GM23338 (cell line): ENCODE results near the gene ANKRD45.

ENCODE experiments used
- CREB1 ChIP-seq: fragments of 250-450 bp; sonication (Bioruptor Pico); IDR thresholded peaks from 2 replicates; pipeline ENCODE4 v1.5.0; 2020; ENCODE audit warnings: low read depth, mild to moderate bottlenecking, moderate library complexity
- CTCF ChIP-seq, 2 experiments: fragments of 200-600 bp in 1 of 2; sonication (generic) in 1 of 2; conservative IDR thresholded peaks; 2 replicates each; pipeline versions ENCODE4 v1.5.1 to v1.6.1; 2016 to 2017; ENCODE audit warnings: antibody characterized with exemption in 2 of 2, low read depth in 2 of 2, mild to moderate bottlenecking in 2 of 2, moderate library complexity in 1 of 2
- EZH2 ChIP-seq: fragments of 200-600 bp; sonication (generic); IDR thresholded peaks from one replicate; pipeline ENCODE4 v1.8.0; 2017; ENCODE audit warnings: antibody characterized with exemption, mild to moderate bottlenecking, low read depth; ENCODE audit not compliant: unreplicated experiment
- EZH2phosphoT487 ChIP-seq: fragments of 200-600 bp; sonication (generic); IDR thresholded peaks from one replicate; pipeline ENCODE4 v1.8.1; 2018; ENCODE audit warnings: antibody characterized with exemption; ENCODE audit not compliant: unreplicated experiment
- JUNB ChIP-seq: IDR thresholded peaks from one replicate; pipeline ENCODE4 v1.6.1; 2016; ENCODE audit warnings: antibody characterized with exemption; ENCODE audit not compliant: unreplicated experiment
- NANOG ChIP-seq: IDR thresholded peaks from 2 replicates; pipeline ENCODE4 v1.6.1; 2016; ENCODE audit warnings: antibody characterized with exemption, borderline replicate concordance
- POLR2AphosphoS5 ChIP-seq: IDR thresholded peaks from 2 replicates; pipeline ENCODE4 v1.6.1; 2016; ENCODE audit warnings: antibody characterized with exemption, low read depth
- REST ChIP-seq: IDR thresholded peaks from one replicate; pipeline ENCODE4 v1.6.1; 2018; ENCODE audit warnings: antibody characterized with exemption; ENCODE audit not compliant: unreplicated experiment
- STAT1 ChIP-seq: IDR thresholded peaks from one replicate; pipeline ENCODE4 v1.6.1; 2016; ENCODE audit warnings: antibody characterized with exemption; ENCODE audit not compliant: unreplicated experiment
- ZNF114 ChIP-seq: fragments of 250-450 bp; sonication (Bioruptor Pico); IDR thresholded peaks from 2 replicates; pipeline ENCODE4 v1.5.0; 2020; ENCODE audit warnings: mild to moderate bottlenecking, moderate library complexity
- ZNF331 ChIP-seq: fragments of 250-450 bp; sonication (Bioruptor Pico); IDR thresholded peaks from 2 replicates; pipeline ENCODE4 v1.5.0; 2020; ENCODE audit warnings: low read depth, mild to moderate bottlenecking, moderate library complexity
- TF ChIP-seq, protein P1 (sequence below): IDR thresholded peaks from 2 replicates; pipeline ENCODE4 v1.6.1; 2016; ENCODE audit warnings: antibody characterized with exemption

DNA sequence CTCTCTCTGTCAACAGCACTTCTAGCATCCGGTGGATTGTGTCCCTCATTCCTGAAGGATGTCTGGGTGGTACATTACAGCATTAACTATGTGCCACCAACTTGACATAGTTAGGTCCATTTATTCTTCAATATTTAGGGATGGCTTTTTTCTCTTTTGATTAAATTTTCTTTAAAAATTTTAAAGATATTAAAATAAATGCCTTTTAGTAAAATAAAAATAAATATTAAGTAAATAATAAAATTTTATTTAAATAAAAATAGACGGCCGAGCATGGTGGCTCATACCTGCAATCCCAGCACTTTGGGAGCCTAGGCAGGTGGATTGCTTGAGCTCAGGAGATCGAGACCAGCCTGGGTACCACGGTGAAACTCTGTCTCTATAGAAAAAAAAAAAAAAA is 35.5 kb upstream of the ANKRD45 start:
- no peak for TF ChIP-seq CTCF (conservative IDR thresholded peaks at IDR 0.05; ENCODE audit: low read depth in 2 of 2)
- no peak for TF ChIP-seq ZNF331 (CRISPR knock-in tag)
- TF ChIP-seq EZH2phosphoT487 = no peak
- TF ChIP-seq EZH2 = no peak
- no peak for TF ChIP-seq POLR2AphosphoS5
- TF ChIP-seq CREB1 (CRISPR knock-in tag) = no peak
- TF ChIP-seq REST = no peak
- TF ChIP-seq, protein P1, sequence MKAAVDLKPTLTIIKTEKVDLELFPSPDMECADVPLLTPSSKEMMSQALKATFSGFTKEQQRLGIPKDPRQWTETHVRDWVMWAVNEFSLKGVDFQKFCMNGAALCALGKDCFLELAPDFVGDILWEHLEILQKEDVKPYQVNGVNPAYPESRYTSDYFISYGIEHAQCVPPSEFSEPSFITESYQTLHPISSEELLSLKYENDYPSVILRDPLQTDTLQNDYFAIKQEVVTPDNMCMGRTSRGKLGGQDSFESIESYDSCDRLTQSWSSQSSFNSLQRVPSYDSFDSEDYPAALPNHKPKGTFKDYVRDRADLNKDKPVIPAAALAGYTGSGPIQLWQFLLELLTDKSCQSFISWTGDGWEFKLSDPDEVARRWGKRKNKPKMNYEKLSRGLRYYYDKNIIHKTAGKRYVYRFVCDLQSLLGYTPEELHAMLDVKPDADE = no peak
- no peak for TF ChIP-seq JUNB
- no peak for TF ChIP-seq NANOG
- no peak for TF ChIP-seq STAT1
- TF ChIP-seq ZNF114 (CRISPR knock-in tag) = no peak
